A549 (cell line): ENCODE results near the gene CCDC30.

Experiments used
- CHD2 ChIP-seq: fragments of 150-350 bp; IDR thresholded peaks from 2 replicates; pipeline ENCODE4 v1.6.1; 2014; ENCODE audit warnings: low read length; ENCODE audit not compliant: partially characterized antibody
- CTCF ChIP-seq: fragments of >200 bp; sonication (Bioruptor Twin); formaldehyde crosslinking; IDR thresholded peaks from 3 replicates; pipeline ENCODE4 v1.5.1; 2016
- EP300 ChIP-seq, 2 experiments: fragments of >200 bp; sonication (Bioruptor Twin); formaldehyde crosslinking; IDR thresholded peaks; 2 replicates in 1 of 2; 3 replicates in 1 of 2; pipeline ENCODE4 v1.6.1; 2016 to 2017
- GATA3 ChIP-seq: IDR thresholded peaks from 2 replicates; pipeline ENCODE4 v1.6.1; 2012; ENCODE audit warnings: borderline replicate concordance
- JUN ChIP-seq, 2 experiments: fragments of >200 bp; sonication (Bioruptor Twin); formaldehyde crosslinking; IDR thresholded peaks; 2 replicates in 1 of 2; 3 replicates in 1 of 2; pipeline ENCODE4 v1.6.1; 2016 to 2017
- KDM5A ChIP-seq: fragments of 200-600 bp; sonication (generic); IDR thresholded peaks from 2 replicates; pipeline ENCODE4 v1.6.1; 2016; ENCODE audit warnings: antibody characterized with exemption, mild to moderate bottlenecking
- POLR2A ChIP-seq: IDR thresholded peaks from 2 replicates; pipeline ENCODE4 v1.6.1; 2012; ENCODE audit warnings: mild to moderate bottlenecking, low read length
- RAD21 ChIP-seq, 2 experiments: fragments of >200 bp in 1 of 2; sonication (Bioruptor Twin) in 1 of 2; formaldehyde crosslinking in 1 of 2; IDR thresholded peaks in 1 of 2; conservative IDR thresholded peaks in 1 of 2; 2 replicates in 1 of 2; 3 replicates in 1 of 2; pipeline ENCODE4 v1.6.1; 2012 to 2018; ENCODE audit warnings: inconsistent platforms in 1 of 2
- REST ChIP-seq: fragments of 200-600 bp; sonication (generic); IDR thresholded peaks from 2 replicates; pipeline ENCODE4 v1.6.1; 2016; ENCODE audit warnings: antibody characterized with exemption, mild to moderate bottlenecking, moderate library complexity
- RNF2 ChIP-seq: fragments of 200-600 bp; sonication (generic); IDR thresholded peaks from 2 replicates; pipeline ENCODE4 v1.6.1; 2016; ENCODE audit warnings: low read depth, mild to moderate bottlenecking, antibody characterized with exemption, moderate library complexity, borderline replicate concordance

GRCh38 chr1:42414551-42415496 lies 48.3 kb upstream of the CCDC30 start:
- TF ChIP-seq CTCF = no peak
- TF ChIP-seq POLR2A = no peak
- no peak for TF ChIP-seq REST
- TF ChIP-seq EP300 (IDR thresholded peaks at IDR 0.05) = no peak
- TF ChIP-seq RAD21 (conservative IDR thresholded peaks at IDR 0.05 in 1 of 2, IDR thresholded peaks at IDR 0.05 in 1 of 2) = no peak
- TF ChIP-seq RNF2 = no peak
- no peak for TF ChIP-seq GATA3
- no peak for TF ChIP-seq JUN (IDR thresholded peaks at IDR 0.05)
- TF ChIP-seq CHD2 = no peak
- TF ChIP-seq KDM5A = no peak
